CD4-positive, alpha-beta T cell (primary cell): ENCODE measurements around the gene SORCS2. TPM values are rescaled to one million over a fixed set of nuclear protein-coding genes. Genes with fewer than 3 reads are reported as not detected.

Experiments
- ATAC-seq: fragments of 200-7000 bp; cut with Tn5 transposase; one replicate; pipeline ENCODE4 v1.10.0; 2022; ENCODE audit warnings: mild to moderate bottlenecking; ENCODE audit not compliant: poor library complexity
- CTCF ChIA-PET: fragments of 350-600 bp; sonication (Branson Sonifier 250); formaldehyde crosslinking; loops from one replicate; lab custom pipeline; 2021; ENCODE audit warnings: antibody characterized with exemption, inconsistent platforms; lab: Charles Lee
- POLR2A ChIA-PET: fragments of 350-600 bp; sonication (Branson Sonifier 250); formaldehyde crosslinking; loops from one replicate; lab custom pipeline; 2021; ENCODE audit warnings: antibody characterized with exemption, inconsistent platforms; lab: Charles Lee
- DNase-seq, 14 experiments: peaks; one replicate each; pipeline ENCODE4 v3.0.0-alpha.2; 2013 to 2020; ENCODE audit warnings: mixed read lengths in 2 of 14
- H3K27ac ChIP-seq, 2 donors: one replicate each; pipeline versions ENCODE4 v1.5.1 to v1.7.0; 2013; ENCODE audit warnings: low read length in 2 of 2, low read depth in 1 of 2, mild to moderate bottlenecking in 1 of 2
- H3K27me3 ChIP-seq, 2 experiments: 1 replicate in 1 of 2; 2 replicates in 1 of 2; pipeline versions ENCODE4 v1.6.1 to v1.7.0; 2013; ENCODE audit warnings: low read length in 2 of 2, control low read depth in 1 of 2, mild to moderate bottlenecking in 1 of 2, moderate library complexity in 1 of 2; ENCODE audit not compliant: insufficient read depth in 2 of 2, control insufficient read depth in 1 of 2
- H3K36me3 ChIP-seq: one replicate; pipeline ENCODE4 v1.6.1; 2013; ENCODE audit warnings: low read length, control low read depth; ENCODE audit not compliant: insufficient read depth
- H3K4me1 ChIP-seq: one replicate; pipeline ENCODE4 v1.6.1; 2013; ENCODE audit warnings: low read length, control low read depth; ENCODE audit not compliant: insufficient read depth
- H3K4me3 ChIP-seq: one replicate; pipeline ENCODE4 v1.5.1; 2013; ENCODE audit warnings: mild to moderate bottlenecking, low read length, moderate library complexity
- H3K9me3 ChIP-seq, 2 experiments: 1 replicate in 1 of 2; 2 replicates in 1 of 2; pipeline versions ENCODE4 v1.6.1 to v1.7.0; 2013; ENCODE audit warnings: low read length in 2 of 2, mild to moderate bottlenecking in 2 of 2, control low read depth in 1 of 2, moderate library complexity in 1 of 2; ENCODE audit not compliant: control insufficient read depth in 1 of 2, insufficient read depth in 1 of 2
- H3K27ac Mint-ChIP-seq: one replicate; pipeline ENCODE4 v1.8.0; 2020; ENCODE audit warnings: mixed read lengths
- H3K27me3 Mint-ChIP-seq: one replicate; pipeline ENCODE4 v1.8.0; 2021; ENCODE audit warnings: mixed read lengths
- H3K36me3 Mint-ChIP-seq: one replicate; pipeline ENCODE4 v1.8.0; 2021; ENCODE audit warnings: low read depth, mixed read lengths
- H3K4me1 Mint-ChIP-seq: one replicate; pipeline ENCODE4 v1.8.0; 2021; ENCODE audit warnings: low read depth, mixed read lengths
- H3K4me3 Mint-ChIP-seq: one replicate; pipeline ENCODE4 v1.8.0; 2020; ENCODE audit warnings: mild to moderate bottlenecking, mixed read lengths
- H3K9me3 Mint-ChIP-seq: one replicate; pipeline ENCODE4 v1.8.0; 2020; ENCODE audit warnings: mixed read lengths
- intact Hi-C, 2 experiments: fragments of 100-400 bp; cut with DNase I in 1 of 2; cut with micrococcal nuclease in 1 of 2; formaldehyde crosslinking; loops; one replicate each; pipeline versions ENCODE4 v1.15.1 to v1.9.0; 2023 to 2025; cut with DNase I, micrococcal nuclease
- total RNA-seq, 174 experiments: library from RNA in 2 of 174; stranded (reverse) in 2 of 174; gene quantifications; one replicate each; pipeline ENCODE4 v1.2.3 and lab custom pipeline; 2021 to 2026
- TF ChIP-seq, protein P1 (sequence below): fragments of 200-600 bp; IDR thresholded peaks from one replicate; pipeline ENCODE4 v1.8.0; 2022; ENCODE audit warnings: antibody characterized with exemption, mild to moderate bottlenecking

Gene SORCS2
- total RNA-seq, 2 experiments from 2014 or later, result not detected

DNA sequence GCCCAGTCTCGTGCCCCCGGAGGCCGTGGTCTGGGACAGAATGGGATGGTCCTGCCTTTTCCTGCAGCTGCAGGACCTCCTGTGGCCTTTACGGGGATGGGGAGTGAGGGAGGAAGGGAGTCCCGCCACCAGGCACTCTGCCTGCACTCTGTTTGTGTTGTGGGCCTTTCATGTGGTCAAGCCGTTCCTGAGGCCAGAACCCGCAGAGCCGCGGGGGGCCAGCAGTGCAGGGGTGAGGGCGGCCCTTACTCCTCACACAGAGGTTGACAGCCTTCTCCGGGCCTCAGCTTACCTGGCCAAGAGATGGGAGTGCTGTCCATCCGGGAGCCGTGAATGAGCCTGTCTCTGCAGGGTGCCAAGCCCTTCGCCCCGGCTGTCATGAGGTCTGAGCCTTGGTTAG is 516.6 kb downstream of the SORCS2 start:
- H3K27ac ChIP-seq, result no peak overlapping the region
- H3K27ac Mint-ChIP-seq, result no peak overlapping the region
- no peaks in the 10 kb centered on the region for H3K36me3 Mint-ChIP-seq
- H3K27me3 Mint-ChIP-seq, result no peaks in the 10 kb centered on the region
- ATAC-seq (no peak), DNase-seq (no peak)
- no peaks in the 10 kb centered on the region for H3K4me1 Mint-ChIP-seq
- POLR2A ChIA-PET, result no interaction called here
- peaks cover 3% of the 10 kb centered on the region for H3K9me3 Mint-ChIP-seq
- H3K36me3 ChIP-seq, result no peaks in the 10 kb centered on the region
- H3K4me1 ChIP-seq, result no peaks in the 10 kb centered on the region
- intact Hi-C loops, result no loop called here
- H3K4me3 Mint-ChIP-seq, result no peak overlapping the region
- CTCF ChIA-PET, result no interaction called here
- TF ChIP-seq, protein P1, sequence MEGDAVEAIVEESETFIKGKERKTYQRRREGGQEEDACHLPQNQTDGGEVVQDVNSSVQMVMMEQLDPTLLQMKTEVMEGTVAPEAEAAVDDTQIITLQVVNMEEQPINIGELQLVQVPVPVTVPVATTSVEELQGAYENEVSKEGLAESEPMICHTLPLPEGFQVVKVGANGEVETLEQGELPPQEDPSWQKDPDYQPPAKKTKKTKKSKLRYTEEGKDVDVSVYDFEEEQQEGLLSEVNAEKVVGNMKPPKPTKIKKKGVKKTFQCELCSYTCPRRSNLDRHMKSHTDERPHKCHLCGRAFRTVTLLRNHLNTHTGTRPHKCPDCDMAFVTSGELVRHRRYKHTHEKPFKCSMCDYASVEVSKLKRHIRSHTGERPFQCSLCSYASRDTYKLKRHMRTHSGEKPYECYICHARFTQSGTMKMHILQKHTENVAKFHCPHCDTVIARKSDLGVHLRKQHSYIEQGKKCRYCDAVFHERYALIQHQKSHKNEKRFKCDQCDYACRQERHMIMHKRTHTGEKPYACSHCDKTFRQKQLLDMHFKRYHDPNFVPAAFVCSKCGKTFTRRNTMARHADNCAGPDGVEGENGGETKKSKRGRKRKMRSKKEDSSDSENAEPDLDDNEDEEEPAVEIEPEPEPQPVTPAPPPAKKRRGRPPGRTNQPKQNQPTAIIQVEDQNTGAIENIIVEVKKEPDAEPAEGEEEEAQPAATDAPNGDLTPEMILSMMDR, result no peak
- H3K27me3 ChIP-seq, result no peaks in the 10 kb centered on the region
- peaks cover 0 to 17% of the 10 kb centered on the region in 2 experiments for H3K9me3 ChIP-seq
- no peak overlapping the region for H3K4me3 ChIP-seq

DNA sequence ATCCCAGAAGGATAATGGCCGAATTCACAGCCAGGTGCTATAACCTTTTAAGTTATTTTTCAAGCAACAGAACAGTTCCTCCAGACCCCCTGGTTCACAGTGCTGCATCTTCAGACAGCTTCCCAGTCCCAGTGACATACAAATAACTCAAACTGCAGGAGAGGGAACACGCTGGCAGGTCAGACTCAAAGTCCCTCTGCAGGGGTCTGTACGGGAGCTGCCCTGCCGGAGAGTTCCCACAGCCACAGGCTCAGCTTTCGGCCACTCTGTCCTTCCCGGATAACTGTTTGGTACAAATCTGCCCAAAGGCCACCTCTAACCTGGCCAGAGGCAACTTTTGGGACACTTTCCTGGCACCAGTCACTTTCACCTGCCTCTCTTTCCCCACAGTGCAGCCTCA is 517.1 kb downstream of the SORCS2 start:
- Mint-ChIP-seq H3K27ac (no peak overlapping the region), H3K4me3 (no peak overlapping the region), H3K9me3 (peaks cover 3% of the 10 kb centered on the region), H3K27me3 (no peaks in the 10 kb centered on the region), H3K4me1 (no peaks in the 10 kb centered on the region), H3K36me3 (no peaks in the 10 kb centered on the region)
- Histone ChIP-seq H3K36me3 (no peaks in the 10 kb centered on the region), H3K4me3 (no peak overlapping the region), H3K4me1 (no peaks in the 10 kb centered on the region), H3K9me3 (peaks cover 0 to 17% of the 10 kb centered on the region in 2 experiments), H3K27me3 (no peaks in the 10 kb centered on the region), H3K27ac (no peak overlapping the region)
- DNase-seq (no peak), ATAC-seq (no peak)
- CTCF ChIA-PET, result no interaction called here
- TF ChIP-seq, protein P1, result no peak
- intact Hi-C loops, result no loop called here
- POLR2A ChIA-PET, result no interaction called here

DNA sequence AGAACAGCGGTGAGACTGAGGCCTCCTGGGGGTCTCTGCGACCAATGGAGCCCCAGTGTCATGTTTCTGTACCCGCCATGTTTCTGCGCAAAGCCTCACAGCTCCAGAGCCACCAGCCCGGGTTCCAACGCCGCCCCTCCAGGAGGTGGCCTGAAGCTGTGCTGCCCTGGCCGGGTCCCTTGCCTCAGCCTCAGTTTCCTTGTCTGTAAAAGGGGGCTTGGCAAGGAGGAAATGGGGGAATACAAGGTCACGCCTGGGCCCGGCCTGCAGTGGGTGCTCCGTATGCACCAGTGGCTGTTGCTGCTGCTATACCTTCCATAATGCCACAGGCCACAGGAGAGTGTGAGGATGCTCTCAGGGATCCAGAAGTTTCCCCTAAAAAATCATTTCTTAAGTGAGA is 517.8 kb downstream of the SORCS2 start:
- intact Hi-C loops, result no loop called here
- peaks cover 3% of the 10 kb centered on the region for H3K9me3 Mint-ChIP-seq
- Histone ChIP-seq H3K27ac (no peak overlapping the region), H3K27me3 (no peaks in the 10 kb centered on the region), H3K4me3 (no peak overlapping the region), H3K36me3 (no peaks in the 10 kb centered on the region), H3K4me1 (no peaks in the 10 kb centered on the region), H3K9me3 (peaks cover 0 to 21% of the 10 kb centered on the region in 2 experiments)
- no peak overlapping the region for H3K27ac Mint-ChIP-seq
- H3K4me3 Mint-ChIP-seq, result no peak overlapping the region
- H3K4me1 Mint-ChIP-seq, result no peaks in the 10 kb centered on the region
- H3K27me3 Mint-ChIP-seq, result no peaks in the 10 kb centered on the region
- TF ChIP-seq, protein P1, result no peak
- H3K36me3 Mint-ChIP-seq, result no peaks in the 10 kb centered on the region
- ATAC-seq, result no peak
- POLR2A ChIA-PET, result no interaction called here
- DNase-seq, result no peak
- CTCF ChIA-PET, result no interaction called here
